Loucy (cell line): ENCODE measurements around the gene DOK7.

Experiments used
- H2AFZ ChIP-seq: fragments of 200-600 bp; sonication (generic); 2 replicates; pipeline ENCODE4 v1.6.0; 2016; ENCODE audit warnings: antibody characterized with exemption, mild to moderate bottlenecking, low read length, moderate library complexity
- H3F3A ChIP-seq: fragments of 200-600 bp; 2 replicates; pipeline ENCODE4 v1.6.0; 2016; ENCODE audit warnings: antibody characterized with exemption, low read depth, mild to moderate bottlenecking
- H3K27me3 ChIP-seq: fragments of 200-600 bp; sonication (generic); 2 replicates; pipeline ENCODE4 v1.6.1; 2014; ENCODE audit warnings: low read length, mild to moderate bottlenecking; ENCODE audit not compliant: insufficient read depth, poor library complexity, severe bottlenecking
- H3K36me3 ChIP-seq: fragments of 200-600 bp; sonication (generic); 2 replicates; pipeline ENCODE4 v1.6.1; 2016; ENCODE audit warnings: low read length; ENCODE audit not compliant: insufficient read depth
- H3K4me1 ChIP-seq: fragments of 200-600 bp; sonication (generic); 2 replicates; pipeline ENCODE4 v1.5.1; 2014; ENCODE audit warnings: low read length, mild to moderate bottlenecking; ENCODE audit not compliant: insufficient read depth, poor library complexity, severe bottlenecking
- H3K4me2 ChIP-seq: fragments of 200-600 bp; sonication (generic); 2 replicates; pipeline ENCODE4 v1.6.0; 2014; ENCODE audit warnings: antibody characterized with exemption, low read length, low read depth, mild to moderate bottlenecking; ENCODE audit not compliant: poor library complexity, severe bottlenecking
- H3K4me3 ChIP-seq: fragments of 200-600 bp; sonication (generic); 2 replicates; pipeline ENCODE4 v1.5.1; 2014; ENCODE audit warnings: low read length, mild to moderate bottlenecking, mixed read lengths; ENCODE audit not compliant: poor library complexity, severe bottlenecking
- H3K79me2 ChIP-seq: fragments of 200-600 bp; sonication (generic); 2 replicates; pipeline ENCODE4 v1.6.1; 2014; ENCODE audit warnings: low read length; ENCODE audit not compliant: insufficient read depth
- H3K9ac ChIP-seq: fragments of 200-600 bp; sonication (generic); 2 replicates; pipeline ENCODE4 v1.6.0; 2014; ENCODE audit warnings: mild to moderate bottlenecking, low read depth, low read length, moderate library complexity; ENCODE audit not compliant: poor library complexity, severe bottlenecking
- H3K9me2 ChIP-seq: fragments of 200-600 bp; sonication (generic); replicated peaks from 2 replicates; pipeline ENCODE4 v1.6.1; 2016; ENCODE audit warnings: low read depth, low read length, mixed read lengths
- H3K9me3 ChIP-seq: fragments of 200-600 bp; sonication (generic); 2 replicates; pipeline ENCODE4 v1.6.1; 2014; ENCODE audit warnings: mild to moderate bottlenecking, antibody characterized with exemption, low read length, low read depth; ENCODE audit not compliant: insufficient read depth
- H4K20me1 ChIP-seq: fragments of 200-600 bp; sonication (generic); 2 replicates; pipeline ENCODE4 v1.6.0; 2014; ENCODE audit warnings: antibody characterized with exemption, low read length, mild to moderate bottlenecking; ENCODE audit not compliant: insufficient read depth, poor library complexity, severe bottlenecking
- EZH2phosphoT487 ChIP-seq: fragments of 200-600 bp; IDR thresholded peaks from 2 replicates; pipeline ENCODE4 v1.6.1; 2018; ENCODE audit warnings: antibody characterized with exemption, mild to moderate bottlenecking, moderate library complexity, borderline replicate concordance
- TF ChIP-seq, protein P1 (sequence below): fragments of 200-600 bp; sonication (generic); conservative IDR thresholded peaks from 2 replicates; pipeline ENCODE4 v1.5.1; 2014; ENCODE audit warnings: mild to moderate bottlenecking, antibody characterized with exemption, low read length

DOK7 gene

DNA sequence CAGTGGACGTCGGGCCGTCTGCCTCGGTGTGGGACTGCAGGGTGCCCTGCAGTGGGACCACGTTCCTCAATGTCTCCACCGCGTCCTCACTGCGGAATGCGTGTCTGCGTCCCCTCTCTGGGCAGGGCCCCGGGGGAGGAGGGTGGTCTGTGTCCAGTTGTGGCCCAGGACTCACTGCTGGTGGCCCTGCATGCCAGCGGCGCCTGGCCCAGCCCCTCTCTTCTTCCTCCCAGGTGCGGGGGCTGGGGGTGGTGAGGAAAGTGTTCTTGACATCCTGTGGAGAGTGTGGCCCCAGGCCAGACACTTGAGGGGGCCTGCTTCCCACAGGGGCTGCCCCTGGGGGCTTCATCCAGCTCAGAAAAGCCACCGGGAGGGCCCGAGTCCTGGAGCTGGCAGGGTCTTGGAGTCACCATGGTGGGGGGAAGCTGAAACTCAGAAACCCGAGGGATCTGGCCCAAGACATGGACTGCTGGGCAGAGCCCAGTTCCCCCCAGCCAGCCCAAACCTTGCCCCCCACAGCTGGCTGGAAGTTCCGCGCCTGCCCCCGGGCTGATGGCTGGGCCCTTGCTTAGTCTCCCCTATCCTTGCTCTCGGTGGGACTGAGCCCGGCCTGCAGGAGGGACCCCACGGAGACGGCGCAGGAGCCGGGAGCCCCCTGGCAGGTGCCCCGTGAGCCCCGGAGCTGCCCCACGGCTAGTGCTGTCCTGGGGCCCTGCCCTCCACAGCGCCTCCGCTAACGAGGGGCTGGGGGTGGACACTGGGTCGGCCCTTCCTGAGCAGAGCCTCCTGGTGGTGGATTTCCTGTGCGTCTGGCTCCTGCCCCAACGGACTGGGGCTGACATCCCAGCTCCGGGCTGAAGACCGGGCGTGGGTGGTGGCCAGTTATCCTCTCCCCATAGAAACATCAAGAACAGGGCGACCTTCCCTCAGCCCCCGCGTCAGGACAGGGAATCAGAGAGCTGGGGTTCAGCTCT lies 2.9 kb downstream of the DOK7 start:
- no peak overlapping the region for H3K9ac ChIP-seq
- no peaks in the 10 kb centered on the region for H3K9me2 ChIP-seq
- H2AFZ ChIP-seq: no peak overlapping the region
- no peak overlapping the region for H3K4me2 ChIP-seq
- no peaks in the 10 kb centered on the region for H3K27me3 ChIP-seq
- H3K36me3 ChIP-seq: no peaks in the 10 kb centered on the region
- no peaks in the 10 kb centered on the region for H3K4me1 ChIP-seq
- no peaks in the 10 kb centered on the region for H3F3A ChIP-seq
- H3K79me2 ChIP-seq: no peaks in the 10 kb centered on the region
- H3K4me3 ChIP-seq: no peak overlapping the region
- no peaks in the 10 kb centered on the region for H3K9me3 ChIP-seq
- no peaks in the 10 kb centered on the region for H4K20me1 ChIP-seq
- TF ChIP-seq EZH2phosphoT487: no peak
- TF ChIP-seq, protein P1, sequence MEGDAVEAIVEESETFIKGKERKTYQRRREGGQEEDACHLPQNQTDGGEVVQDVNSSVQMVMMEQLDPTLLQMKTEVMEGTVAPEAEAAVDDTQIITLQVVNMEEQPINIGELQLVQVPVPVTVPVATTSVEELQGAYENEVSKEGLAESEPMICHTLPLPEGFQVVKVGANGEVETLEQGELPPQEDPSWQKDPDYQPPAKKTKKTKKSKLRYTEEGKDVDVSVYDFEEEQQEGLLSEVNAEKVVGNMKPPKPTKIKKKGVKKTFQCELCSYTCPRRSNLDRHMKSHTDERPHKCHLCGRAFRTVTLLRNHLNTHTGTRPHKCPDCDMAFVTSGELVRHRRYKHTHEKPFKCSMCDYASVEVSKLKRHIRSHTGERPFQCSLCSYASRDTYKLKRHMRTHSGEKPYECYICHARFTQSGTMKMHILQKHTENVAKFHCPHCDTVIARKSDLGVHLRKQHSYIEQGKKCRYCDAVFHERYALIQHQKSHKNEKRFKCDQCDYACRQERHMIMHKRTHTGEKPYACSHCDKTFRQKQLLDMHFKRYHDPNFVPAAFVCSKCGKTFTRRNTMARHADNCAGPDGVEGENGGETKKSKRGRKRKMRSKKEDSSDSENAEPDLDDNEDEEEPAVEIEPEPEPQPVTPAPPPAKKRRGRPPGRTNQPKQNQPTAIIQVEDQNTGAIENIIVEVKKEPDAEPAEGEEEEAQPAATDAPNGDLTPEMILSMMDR: no peak

DNA sequence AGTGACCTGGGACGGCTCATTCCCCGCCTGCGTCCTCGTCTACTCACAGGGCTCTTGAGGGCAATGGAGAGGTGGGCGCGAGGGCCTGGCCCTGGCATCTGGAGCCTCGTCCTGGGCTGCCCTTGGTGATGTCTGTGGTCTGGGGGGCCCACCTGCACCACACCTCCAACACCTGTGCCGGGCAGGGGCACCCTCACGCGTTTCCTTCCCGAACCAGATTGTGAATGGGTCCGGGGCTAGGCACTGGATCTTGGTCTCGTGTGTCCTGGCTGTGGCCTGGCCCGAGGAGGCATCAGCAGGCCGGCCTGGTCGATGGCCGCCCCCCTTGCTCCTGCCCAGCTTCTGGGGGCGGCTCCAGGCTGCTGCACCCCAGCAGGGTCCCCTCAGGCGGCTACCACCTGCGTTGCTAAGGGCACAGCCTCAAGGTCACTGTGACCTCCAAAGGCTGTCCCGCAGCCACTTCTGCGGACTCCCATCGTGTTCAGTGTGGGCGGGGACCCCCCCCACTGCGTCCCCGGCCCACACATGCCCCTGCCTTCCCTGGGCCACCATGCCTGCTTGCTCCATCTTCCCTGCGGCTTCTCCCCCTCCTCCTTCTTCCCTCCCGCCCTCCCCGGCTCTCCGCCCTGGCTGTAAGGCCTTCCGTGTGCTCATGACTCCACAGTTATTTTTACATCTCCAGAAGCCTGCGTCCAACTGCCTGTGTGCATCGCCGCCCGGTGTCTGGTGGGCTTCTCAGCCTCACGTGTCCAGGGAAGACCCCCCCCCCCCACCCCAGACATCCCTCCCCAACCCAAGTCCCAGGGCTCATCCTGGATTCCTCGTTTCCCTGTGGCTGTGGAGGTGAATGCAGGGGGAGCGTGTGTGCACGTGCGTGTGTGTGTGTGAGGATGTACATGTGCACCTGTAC lies 3.8 kb downstream of the DOK7 start:
- Histone ChIP-seq H3F3A (no peaks in the 10 kb centered on the region), H3K4me2 (no peak overlapping the region), H3K9me3 (no peaks in the 10 kb centered on the region), H3K36me3 (no peaks in the 10 kb centered on the region), H3K4me1 (no peaks in the 10 kb centered on the region), H3K27me3 (no peaks in the 10 kb centered on the region), H3K9ac (no peak overlapping the region), H2AFZ (no peak overlapping the region), H3K9me2 (no peaks in the 10 kb centered on the region), H4K20me1 (no peaks in the 10 kb centered on the region), H3K4me3 (no peak overlapping the region), H3K79me2 (no peaks in the 10 kb centered on the region)
- TF ChIP-seq, protein P1: no peak
- no peak for TF ChIP-seq EZH2phosphoT487

DNA sequence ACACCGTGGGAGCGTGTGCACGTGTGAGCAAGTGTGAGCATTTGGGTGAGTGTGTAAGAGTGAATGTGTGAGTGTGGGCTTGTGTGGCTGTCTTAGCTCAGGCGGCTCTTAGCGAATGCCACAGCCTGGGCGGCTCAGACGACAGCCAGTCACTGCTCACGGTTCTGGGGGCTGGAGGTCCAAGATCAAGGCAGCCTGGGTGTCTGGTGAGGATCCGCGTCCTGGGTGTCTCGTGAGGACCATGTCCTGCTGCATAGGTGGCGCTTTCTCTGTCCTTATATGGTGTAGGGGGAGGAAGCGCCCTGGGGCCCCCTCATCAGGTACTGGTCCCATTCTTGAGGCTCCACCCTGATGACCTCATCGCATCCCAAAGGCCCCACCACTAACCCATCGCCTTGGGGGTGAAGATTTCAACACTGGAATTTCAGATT lies 4.5 kb downstream of the DOK7 start:
- no peaks in the 10 kb centered on the region for H4K20me1 ChIP-seq
- H3K27me3 ChIP-seq: no peaks in the 10 kb centered on the region
- H2AFZ ChIP-seq: no peak overlapping the region
- H3F3A ChIP-seq: no peaks in the 10 kb centered on the region
- H3K4me3 ChIP-seq: no peak overlapping the region
- no peak overlapping the region for H3K4me2 ChIP-seq
- no peaks in the 10 kb centered on the region for H3K9me3 ChIP-seq
- H3K4me1 ChIP-seq: no peaks in the 10 kb centered on the region
- no peaks in the 10 kb centered on the region for H3K79me2 ChIP-seq
- H3K36me3 ChIP-seq: no peaks in the 10 kb centered on the region
- no peak overlapping the region for H3K9ac ChIP-seq
- no peak for TF ChIP-seq EZH2phosphoT487
- TF ChIP-seq, protein P1: no peak
- no peaks in the 10 kb centered on the region for H3K9me2 ChIP-seq
